Naive thymus-derived CD4-positive, alpha-beta T cell (primary cell): ENCODE measurements around the gene HAUS7. TPM values are rescaled to one million over a fixed set of nuclear protein-coding genes. Genes with fewer than 3 reads are reported as not detected.

ENCODE experiments used
- ATAC-seq: fragments of 150-1000 bp; cut with Tn5 transposase; 2 replicates; pipeline ENCODE4 v1.10.0; 2021; ENCODE audit warnings: mild to moderate bottlenecking, moderate library complexity
- CTCF ChIA-PET: fragments of 350-600 bp; sonication (Branson Sonifier 250); formaldehyde crosslinking; loops from one replicate; lab custom pipeline; 2021; ENCODE audit warnings: antibody characterized with exemption; lab: Charles Lee
- POLR2A ChIA-PET: fragments of 350-600 bp; sonication (Branson Sonifier 250); formaldehyde crosslinking; loops from one replicate; lab custom pipeline; 2021; ENCODE audit warnings: antibody characterized with exemption, inconsistent platforms; lab: Charles Lee
- DNase-seq, 9 donors: peaks; one replicate each; pipeline versions ENCODE4 v3.0.0 to v3.0.0-alpha.2; 2020 to 2022; ENCODE audit warnings: mixed read lengths in 1 of 9
- H3K27ac ChIP-seq: one replicate; pipeline ENCODE4 v1.7.0; 2013; ENCODE audit warnings: mild to moderate bottlenecking, low read depth, low read length, moderate library complexity
- H3K27me3 ChIP-seq, 2 donors: one replicate each; pipeline ENCODE4 v1.7.0; 2013; ENCODE audit warnings: low read length in 2 of 2, mild to moderate bottlenecking in 2 of 2, moderate library complexity in 2 of 2; ENCODE audit not compliant: control insufficient read depth in 2 of 2, insufficient read depth in 2 of 2
- H3K36me3 ChIP-seq, 3 experiments: 1 replicate in 2 of 3; 2 replicates in 1 of 3; pipeline ENCODE4 v1.7.0; 2013; ENCODE audit warnings: low read length in 3 of 3, mild to moderate bottlenecking in 3 of 3, moderate library complexity in 1 of 3; ENCODE audit not compliant: insufficient read depth in 3 of 3, control insufficient read depth in 2 of 3
- H3K4me1 ChIP-seq, 2 donors: one replicate each; pipeline ENCODE4 v1.7.0; 2013; ENCODE audit warnings: low read length in 2 of 2, mild to moderate bottlenecking in 2 of 2, moderate library complexity in 1 of 2; ENCODE audit not compliant: control insufficient read depth in 2 of 2, insufficient read depth in 2 of 2
- H3K4me3 ChIP-seq: 2 replicates; pipeline ENCODE4 v1.7.0; 2013; ENCODE audit warnings: mild to moderate bottlenecking, low read length
- H3K9me3 ChIP-seq, 3 experiments: 1 replicate in 2 of 3; 2 replicates in 1 of 3; pipeline ENCODE4 v1.7.0; 2013; ENCODE audit warnings: low read length in 3 of 3; ENCODE audit not compliant: control insufficient read depth in 2 of 3
- H3K27ac Mint-ChIP-seq, 9 donors: one replicate each; pipeline ENCODE4 v1.8.0; 2020 to 2022; ENCODE audit warnings: mixed read lengths in 9 of 9, mild to moderate bottlenecking in 8 of 9, moderate library complexity in 5 of 9, inconsistent platforms in 2 of 9
- H3K27me3 Mint-ChIP-seq, 5 donors: one replicate each; pipeline ENCODE4 v1.8.0; 2021 to 2022; ENCODE audit warnings: mixed read lengths in 5 of 5, mild to moderate bottlenecking in 1 of 5
- H3K36me3 Mint-ChIP-seq, 5 donors: one replicate each; pipeline ENCODE4 v1.8.0; 2020 to 2022; ENCODE audit warnings: mixed read lengths in 5 of 5, mild to moderate bottlenecking in 3 of 5, inconsistent platforms in 1 of 5
- H3K4me1 Mint-ChIP-seq, 7 donors: one replicate each; pipeline ENCODE4 v1.8.0; 2020 to 2022; ENCODE audit warnings: mixed read lengths in 7 of 7, mild to moderate bottlenecking in 3 of 7, inconsistent platforms in 1 of 7
- H3K4me3 Mint-ChIP-seq, 10 donors: one replicate each; pipeline ENCODE4 v1.8.0; 2020 to 2022; ENCODE audit warnings: mild to moderate bottlenecking in 10 of 10, mixed read lengths in 10 of 10, moderate library complexity in 6 of 10, inconsistent platforms in 2 of 10
- H3K9me3 Mint-ChIP-seq, 11 donors: one replicate each; pipeline ENCODE4 v1.8.0; 2020 to 2022; ENCODE audit warnings: mixed read lengths in 11 of 11, mild to moderate bottlenecking in 4 of 11, inconsistent platforms in 1 of 11, moderate library complexity in 1 of 11
- intact Hi-C, 2 donors: fragments of 100-400 bp; cut with micrococcal nuclease; formaldehyde crosslinking; loops; one replicate each; pipeline ENCODE4 v1.15.1; 2023
- polyA plus RNA-seq, 2 donors: library from polyadenylated mRNA; unstranded; fragments of 300-500 nt; fragmentation: Illumina TruSeq; gene quantifications; one replicate each; pipeline ENCODE4 v1.2.3, GENCODE V29; 2021
- total RNA-seq, 6 experiments: library from RNA in 5 of 6; stranded (reverse) in 5 of 6; gene quantifications; 1 replicate in 5 of 6; 2 replicates in 1 of 6; pipeline ENCODE4 v1.2.3 and lab custom pipeline; 2021 to 2026

Gene HAUS7
- total and polyA plus RNA-seq, 7 experiments from 2014 or later = 20.7 to 44.8 (median 28.4) TPM

DNA sequence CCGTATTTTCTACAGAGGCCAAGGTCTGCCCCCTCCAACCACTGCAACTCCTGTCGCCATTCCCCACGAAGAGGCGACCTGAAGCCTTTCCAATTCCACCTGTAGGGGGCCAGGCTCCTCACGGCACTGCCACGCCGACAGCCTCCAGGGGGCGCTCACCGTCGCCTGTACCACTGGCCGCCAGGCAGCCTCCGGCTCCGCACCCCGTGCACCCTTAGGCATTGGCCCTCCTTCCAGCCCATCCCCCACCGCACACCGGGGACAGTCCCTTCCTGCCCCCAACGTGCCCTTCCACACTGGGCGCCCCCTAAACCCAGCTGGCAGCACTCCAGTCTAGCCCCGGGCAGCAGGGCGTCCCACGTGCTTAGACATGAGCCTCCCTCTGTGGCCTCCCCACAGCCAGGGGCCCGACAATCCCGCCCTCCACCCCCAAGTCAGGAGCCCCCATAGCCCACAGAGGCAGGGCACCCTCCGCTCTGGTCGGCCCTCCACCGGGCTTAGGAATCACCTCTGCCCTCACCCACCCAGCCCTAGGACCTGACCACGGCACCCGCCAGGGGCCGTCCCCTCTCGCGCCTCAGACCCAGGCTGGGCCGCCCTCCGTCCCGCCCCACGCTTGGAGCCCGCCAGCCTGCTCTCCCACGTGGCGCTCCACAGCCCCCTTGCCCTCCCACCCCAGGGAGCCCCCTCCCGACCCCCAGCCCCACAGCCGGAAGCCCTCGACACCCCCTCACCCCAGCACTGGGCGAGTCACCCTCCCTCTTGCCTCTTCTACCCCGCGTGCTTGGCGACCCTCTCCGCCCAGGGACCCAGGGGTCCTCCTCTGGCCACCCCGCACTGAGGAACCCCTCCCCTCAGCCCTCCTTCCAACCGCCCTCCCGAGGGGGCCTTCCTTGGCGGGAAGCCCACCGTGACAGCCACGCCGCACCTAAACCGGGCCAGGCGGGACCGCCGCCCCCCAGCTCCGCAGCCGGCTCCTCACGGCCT, 69.9 kb downstream of the HAUS7 start:
- Histone ChIP-seq H3K27ac (no peak overlapping the region), H3K36me3 (no peaks in the 10 kb centered on the region), H3K4me1 (no peaks in the 10 kb centered on the region), H3K4me3 (no peak overlapping the region), H3K27me3 (no peaks in the 10 kb centered on the region), H3K9me3 (no peaks in the 10 kb centered on the region)
- peaks cover 0 to 13% (median 0%) of the 10 kb centered on the region in 7 donors for H3K4me1 Mint-ChIP-seq
- ChIA-PET POLR2A (no interaction called here), CTCF (interaction anchor here (0.6 kb wide), 1 partner anchor 161 kb away, joined by 3 read pairs; no protein-coding TSS in a partner anchor)
- intact Hi-C loops = no loop called here
- ATAC-seq (peak; percentile 84), DNase-seq (peak; percentile 8 to 65 (median 41))
- no peaks in the 10 kb centered on the region for H3K36me3 Mint-ChIP-seq
- peaks cover 0 to 19% (median 0%) of the 10 kb centered on the region in 5 donors for H3K27me3 Mint-ChIP-seq
- no peak overlapping the region for H3K27ac Mint-ChIP-seq
- no peaks in the 10 kb centered on the region for H3K9me3 Mint-ChIP-seq
- no peak overlapping the region for H3K4me3 Mint-ChIP-seq

DNA sequence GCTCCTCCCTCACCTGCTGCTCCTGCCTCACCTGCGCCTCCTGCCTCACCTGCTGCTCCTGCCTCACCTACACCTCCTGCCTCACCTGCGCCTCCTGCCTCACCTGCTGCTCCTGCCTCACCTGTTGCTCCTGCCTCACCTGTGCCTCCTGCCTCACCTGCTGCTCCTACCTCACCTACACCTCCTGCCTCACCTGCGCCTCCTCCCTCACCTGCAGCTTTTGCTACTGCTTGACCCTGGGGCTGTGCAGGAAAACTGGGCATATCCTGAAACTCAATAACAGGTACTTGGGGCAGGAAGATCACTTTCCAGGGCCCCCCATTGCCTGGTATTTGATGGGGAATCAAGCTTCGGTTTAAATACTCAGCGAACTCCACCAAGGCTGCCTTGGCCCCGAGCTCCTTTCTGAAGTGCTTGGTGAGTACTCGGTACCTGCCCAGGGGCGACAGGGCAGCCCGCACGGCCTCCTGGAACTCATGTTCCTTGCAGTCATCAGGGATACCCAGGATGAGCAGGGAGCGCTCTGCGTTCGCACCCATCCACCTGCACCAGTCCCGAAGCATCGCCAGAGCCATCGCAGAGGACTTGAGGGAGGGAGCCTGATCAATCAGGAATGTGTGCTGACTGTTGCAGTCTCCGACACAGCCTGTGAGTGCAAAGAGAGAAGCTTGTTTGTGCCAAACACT, 72.0 kb downstream of the HAUS7 start:
- Histone ChIP-seq H3K4me3 (no peak overlapping the region), H3K27ac (no peak overlapping the region), H3K4me1 (no peaks in the 10 kb centered on the region), H3K9me3 (no peaks in the 10 kb centered on the region), H3K27me3 (no peaks in the 10 kb centered on the region), H3K36me3 (no peaks in the 10 kb centered on the region)
- Mint-ChIP-seq H3K36me3 (no peaks in the 10 kb centered on the region), H3K27me3 (peaks cover 0 to 13% (median 0%) of the 10 kb centered on the region in 5 donors), H3K4me3 (no peak overlapping the region), H3K4me1 (peaks cover 0 to 26% (median 0%) of the 10 kb centered on the region in 7 donors), H3K27ac (no peak overlapping the region), H3K9me3 (no peaks in the 10 kb centered on the region)
- ChIA-PET CTCF (no interaction called here), POLR2A (no interaction called here)
- no peak for DNase-seq
- intact Hi-C loops = no loop called here
- no peak for ATAC-seq

Other genes starting within 250 kb of the HAUS7 start
- not detected for gene PNMA6F, start 148.8 kb downstream of the HAUS7 start, total RNA-seq
- not detected for gene PNMA6F, start 148.8 kb downstream of the HAUS7 start, polyA plus RNA-seq
- 10 to 100 TPM; 14.6 to 29.9 (median 18.5) TPM for gene ZNF275, start 136.4 kb downstream of the HAUS7 start, total RNA-seq
- 10 to 100 TPM in 1 of 2 donors, 1 to 10 TPM in 1; 6.2 to 11.1 TPM for gene ZNF275, start 136.4 kb downstream of the HAUS7 start, polyA plus RNA-seq
- not detected for gene PNMA6E, start 69.2 kb downstream of the HAUS7 start, total RNA-seq
- gene PNMA6E, start 69.2 kb downstream of the HAUS7 start, polyA plus RNA-seq = not detected
- gene ZFP92, start 59.1 kb downstream of the HAUS7 start, total RNA-seq = 1 to 10 TPM in 2 of 5 experiments, under 1 TPM in 3; 0.14 to 1.8 (median 0.24) TPM
- gene ZFP92, start 59.1 kb downstream of the HAUS7 start, polyA plus RNA-seq = under 1 TPM; 0.07 to 0.20 TPM
- 1 to 10 TPM; 2.7 to 5.5 (median 3.5) TPM for gene TREX2, start 24.5 kb downstream of the HAUS7 start, total RNA-seq
- 1 to 10 TPM in 1 of 2 donors, under 1 TPM in 1; 0.25 to 1.6 TPM for gene TREX2, start 24.5 kb downstream of the HAUS7 start, polyA plus RNA-seq
- not detected for gene BGN, start 24.4 kb upstream of the HAUS7 start, total RNA-seq
- not detected for gene BGN, start 24.4 kb upstream of the HAUS7 start, polyA plus RNA-seq
- not detected for gene ATP2B3, start 47.1 kb upstream of the HAUS7 start, total RNA-seq
- gene ATP2B3, start 47.1 kb upstream of the HAUS7 start, polyA plus RNA-seq = not detected
- 10 to 100 TPM; 13.7 to 27.6 (median 21.0) TPM for gene CCNQ, start 128.6 kb upstream of the HAUS7 start, total RNA-seq
- 10 to 100 TPM; 33.9 to 42.0 TPM for gene CCNQ, start 128.6 kb upstream of the HAUS7 start, polyA plus RNA-seq
- gene DUSP9, start 176.6 kb upstream of the HAUS7 start, total RNA-seq = not detected
- not detected for gene DUSP9, start 176.6 kb upstream of the HAUS7 start, polyA plus RNA-seq
- gene PNCK, start 203.2 kb upstream of the HAUS7 start, total RNA-seq = 1 to 10 TPM in 1 of 5 experiments, under 1 TPM in 2, not detected in 2; 0.35 to 1.1 (median 0.58) TPM
- gene PNCK, start 203.2 kb upstream of the HAUS7 start, polyA plus RNA-seq = not detected
- 1 to 10 TPM in 2 of 5 experiments, under 1 TPM in 3; 0.14 to 2.6 (median 0.84) TPM for gene SLC6A8, start 217.3 kb upstream of the HAUS7 start, total RNA-seq
- under 1 TPM in 1 of 2 donors, not detected in 1; 0.10 TPM for gene SLC6A8, start 217.3 kb upstream of the HAUS7 start, polyA plus RNA-seq